ENCODE results near the gene ZNF213.
"Not testable (repeated sequence)": the region's sequence is repeated elsewhere in the genome, so short reads cannot be mapped to it uniquely, and the experiment has no call there.

The ZNF213 gene

DNA sequence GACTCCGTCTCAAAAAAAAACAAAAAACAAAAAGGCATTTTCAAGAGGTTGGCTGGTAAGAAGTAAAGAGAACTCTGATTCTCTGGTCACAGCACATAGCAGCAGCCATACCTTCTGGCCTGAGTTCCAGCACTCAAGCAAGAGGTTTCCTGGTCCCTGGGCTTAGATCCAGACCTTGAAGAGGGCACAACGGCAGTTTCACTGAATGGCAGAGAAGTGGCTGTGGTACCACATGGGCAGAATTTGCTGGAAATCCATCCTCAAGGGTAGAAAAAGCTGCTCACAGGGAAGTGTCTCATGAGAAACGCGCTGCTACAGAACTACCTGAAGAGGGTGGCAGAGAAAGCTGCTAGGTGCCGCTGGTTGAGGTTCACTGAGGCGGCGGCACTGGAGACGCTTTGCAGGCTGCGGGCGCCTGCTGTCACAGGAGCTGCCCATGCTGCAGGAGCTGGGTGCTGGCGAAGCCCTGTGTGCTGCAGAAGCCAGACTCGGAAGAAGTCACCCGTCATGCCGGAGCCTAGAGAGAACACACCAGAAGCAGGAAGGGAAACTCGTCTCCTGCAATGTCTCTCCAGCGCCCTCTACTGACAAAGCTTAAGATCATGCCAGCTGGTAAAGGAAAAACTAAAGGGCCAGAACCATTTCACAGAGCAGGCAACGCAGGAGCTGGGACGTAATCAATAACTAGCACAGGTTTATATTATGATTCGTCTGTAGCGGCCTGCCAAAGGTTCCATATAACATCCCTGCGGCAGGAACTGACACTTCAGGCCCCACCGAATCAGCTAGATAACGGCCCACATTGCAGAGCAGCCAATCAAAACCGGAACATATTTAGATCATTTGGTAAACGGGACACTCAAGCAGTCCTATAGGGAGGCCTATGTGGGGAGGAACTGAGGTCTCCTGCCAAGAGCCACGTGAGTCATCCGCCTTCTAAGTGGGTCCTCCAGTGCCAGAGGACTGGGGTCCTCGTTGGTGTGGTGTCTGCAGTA lies 5.4 kb upstream of the ZNF213 start:
- DNase-seq (ENCODE audit: low spot score), result peak; percentile 56

DNA sequence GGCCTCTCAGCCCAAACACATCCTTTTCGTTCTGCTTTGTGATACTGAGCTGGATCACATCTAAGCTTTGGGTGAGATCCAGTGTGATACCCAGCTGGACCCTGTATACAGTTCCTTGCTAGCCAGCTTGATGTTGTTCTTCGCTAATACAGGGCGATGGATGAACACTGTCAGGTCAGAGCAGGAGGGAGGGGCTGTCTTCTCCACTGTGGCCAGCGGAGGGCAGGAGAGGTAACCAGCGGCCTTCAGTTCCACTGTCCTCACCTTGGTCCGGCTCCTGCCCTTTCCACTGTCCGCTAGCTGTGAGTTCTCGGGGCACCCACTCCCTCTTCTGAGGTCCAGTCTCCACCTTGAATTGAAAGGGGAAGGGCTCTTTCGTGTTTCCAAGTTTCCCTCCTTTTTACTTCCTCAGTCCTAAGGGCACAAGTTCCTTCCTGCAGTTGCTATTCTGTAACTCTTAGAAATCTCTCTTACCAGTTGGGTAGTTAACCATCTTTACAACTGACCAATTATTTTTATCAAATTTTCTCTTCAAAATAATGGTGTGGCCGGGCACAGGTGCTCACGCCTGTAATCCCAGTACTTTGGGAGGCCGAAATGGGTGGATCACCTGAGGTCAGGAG lies 3.0 kb upstream of the ZNF213 start:
- no peak for DNase-seq (ENCODE audit: low spot score)

DNA sequence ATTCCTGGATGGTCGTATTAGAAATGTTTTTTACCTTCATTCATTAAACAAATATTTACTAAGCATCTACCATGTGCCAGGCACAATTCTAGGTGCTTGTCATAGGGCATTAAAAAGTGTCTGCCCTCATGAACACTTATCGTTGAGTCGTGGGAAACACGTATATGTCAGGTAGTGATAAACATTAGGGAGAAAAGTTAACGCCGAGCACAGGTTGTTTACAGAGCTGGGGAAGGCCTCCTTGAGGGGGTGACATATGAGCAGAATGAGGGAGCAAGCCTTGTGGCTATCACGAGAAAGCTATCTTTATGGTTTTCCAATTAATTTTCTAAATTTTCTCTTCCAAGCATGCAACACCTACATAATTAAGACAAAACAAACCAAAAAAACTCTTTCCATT lies 985 bp upstream of the ZNF213 start:
- no peak for DNase-seq (ENCODE audit: low spot score)

DNA sequence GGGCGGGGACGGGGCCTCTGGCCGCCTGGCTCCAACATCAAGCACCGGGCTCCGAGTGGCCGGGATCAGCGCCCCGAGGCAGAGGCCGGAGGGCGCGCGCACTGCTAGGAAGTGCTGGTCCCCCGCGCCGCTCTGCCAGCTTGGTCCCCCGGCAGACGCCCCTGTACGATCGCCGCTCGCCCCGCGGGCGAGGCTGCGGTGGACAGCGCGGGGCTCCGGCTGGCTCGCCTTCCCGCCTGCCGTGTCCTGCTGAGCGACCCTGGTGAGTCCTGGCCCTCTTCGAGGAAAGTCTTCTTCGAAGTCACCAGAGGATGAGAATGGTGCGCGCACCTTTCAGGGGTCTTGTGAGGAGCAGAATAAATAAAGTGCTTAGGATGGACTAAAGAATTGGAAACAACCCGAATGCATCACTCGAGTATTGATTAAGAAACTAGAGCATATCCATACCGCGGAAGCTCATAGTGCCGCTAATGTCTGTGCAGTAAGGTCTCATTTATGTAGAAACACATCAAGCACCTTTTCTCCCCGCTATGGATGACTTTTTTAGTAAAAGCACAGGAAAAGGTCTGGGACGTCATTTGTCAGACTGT lies 392 bp downstream of the ZNF213 start:
- no peak for DNase-seq (ENCODE audit: low spot score)

DNA sequence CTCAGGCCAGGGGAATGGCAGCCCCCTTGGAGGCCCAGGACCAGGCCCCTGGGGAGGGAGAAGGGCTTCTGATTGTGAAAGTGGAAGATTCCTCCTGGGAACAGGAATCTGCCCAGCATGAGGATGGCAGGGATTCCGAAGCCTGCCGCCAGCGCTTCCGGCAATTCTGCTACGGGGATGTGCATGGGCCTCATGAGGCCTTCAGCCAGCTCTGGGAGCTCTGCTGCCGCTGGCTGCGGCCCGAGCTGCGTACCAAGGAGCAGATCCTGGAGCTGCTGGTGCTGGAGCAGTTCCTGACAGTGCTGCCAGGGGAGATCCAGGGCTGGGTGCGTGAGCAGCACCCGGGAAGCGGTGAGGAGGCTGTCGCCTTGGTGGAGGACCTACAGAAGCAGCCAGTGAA lies 2.4 kb downstream of the ZNF213 start:
- no peak for DNase-seq (ENCODE audit: low spot score)

DNA sequence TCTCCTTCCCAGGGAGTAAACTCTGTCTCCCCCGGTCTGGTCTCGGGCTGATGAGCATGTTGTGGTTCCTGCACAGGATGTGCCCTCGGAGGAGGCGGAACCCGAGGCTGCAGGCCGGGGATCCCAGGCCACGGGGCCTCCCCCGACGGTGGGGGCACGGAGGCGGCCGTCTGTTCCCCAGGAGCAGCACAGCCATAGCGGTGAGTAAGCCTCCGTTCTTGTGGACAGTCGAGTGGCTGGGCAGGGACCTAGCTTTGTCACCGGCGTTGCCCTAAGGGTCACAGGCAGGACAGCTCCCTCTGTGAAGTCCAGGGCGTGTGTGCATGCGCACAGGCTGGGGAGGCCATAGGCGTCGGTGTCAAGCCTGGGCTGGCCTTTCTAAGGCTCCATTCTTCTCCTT lies 3.5 kb downstream of the ZNF213 start:
- no peak for DNase-seq (ENCODE audit: low spot score)

DNA sequence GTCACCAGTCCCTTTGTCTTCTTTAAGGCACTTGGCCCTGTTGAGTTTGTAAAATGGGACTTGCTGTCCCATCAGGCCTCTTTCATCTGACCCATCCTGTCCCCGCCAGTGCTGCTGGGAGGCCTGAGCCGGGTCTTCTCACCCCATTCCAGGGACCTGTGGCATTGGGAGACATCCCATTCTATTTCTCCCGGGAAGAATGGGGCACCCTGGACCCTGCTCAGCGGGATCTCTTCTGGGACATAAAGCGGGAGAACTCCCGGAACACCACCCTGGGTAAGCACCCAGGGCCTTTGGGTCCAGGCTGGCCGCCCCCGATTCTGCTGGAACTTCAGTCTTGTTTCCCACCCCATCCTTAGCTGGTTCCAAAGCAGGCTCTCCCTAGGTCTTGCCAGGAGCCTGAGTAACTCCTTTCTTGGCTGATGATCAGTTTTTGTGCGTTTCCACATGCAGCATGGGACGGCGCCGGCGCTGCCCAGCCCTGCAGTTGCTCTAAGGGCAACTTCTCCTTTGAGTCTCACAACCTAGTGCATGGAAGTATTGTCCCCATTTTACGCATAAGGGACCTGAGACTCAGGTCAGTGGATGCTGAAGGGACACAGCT lies 4.1 kb downstream of the ZNF213 start:
- no peak for DNase-seq (ENCODE audit: low spot score)

DNA sequence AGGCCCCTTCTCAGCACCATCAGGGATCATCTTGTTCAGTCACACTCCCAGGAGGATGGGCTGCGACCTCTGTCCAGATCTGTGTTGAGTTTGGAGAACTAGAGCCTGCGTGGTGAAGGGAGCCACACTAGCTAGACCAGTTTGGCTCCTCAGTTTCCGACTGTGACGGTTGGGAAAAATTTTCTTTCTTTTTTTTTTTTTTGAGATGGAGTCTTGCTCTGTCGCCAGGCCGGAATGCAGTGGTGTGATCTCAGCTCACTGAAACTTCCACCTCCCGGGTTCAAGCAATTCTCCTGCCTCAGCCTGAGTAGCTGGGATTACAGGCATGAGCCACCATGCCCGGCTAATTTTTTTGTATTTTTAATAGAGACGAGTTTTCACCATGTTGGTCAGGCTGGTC lies 4.7 kb downstream of the ZNF213 start:
- not testable (repeated sequence) for DNase-seq (ENCODE audit: low spot score)

DNA sequence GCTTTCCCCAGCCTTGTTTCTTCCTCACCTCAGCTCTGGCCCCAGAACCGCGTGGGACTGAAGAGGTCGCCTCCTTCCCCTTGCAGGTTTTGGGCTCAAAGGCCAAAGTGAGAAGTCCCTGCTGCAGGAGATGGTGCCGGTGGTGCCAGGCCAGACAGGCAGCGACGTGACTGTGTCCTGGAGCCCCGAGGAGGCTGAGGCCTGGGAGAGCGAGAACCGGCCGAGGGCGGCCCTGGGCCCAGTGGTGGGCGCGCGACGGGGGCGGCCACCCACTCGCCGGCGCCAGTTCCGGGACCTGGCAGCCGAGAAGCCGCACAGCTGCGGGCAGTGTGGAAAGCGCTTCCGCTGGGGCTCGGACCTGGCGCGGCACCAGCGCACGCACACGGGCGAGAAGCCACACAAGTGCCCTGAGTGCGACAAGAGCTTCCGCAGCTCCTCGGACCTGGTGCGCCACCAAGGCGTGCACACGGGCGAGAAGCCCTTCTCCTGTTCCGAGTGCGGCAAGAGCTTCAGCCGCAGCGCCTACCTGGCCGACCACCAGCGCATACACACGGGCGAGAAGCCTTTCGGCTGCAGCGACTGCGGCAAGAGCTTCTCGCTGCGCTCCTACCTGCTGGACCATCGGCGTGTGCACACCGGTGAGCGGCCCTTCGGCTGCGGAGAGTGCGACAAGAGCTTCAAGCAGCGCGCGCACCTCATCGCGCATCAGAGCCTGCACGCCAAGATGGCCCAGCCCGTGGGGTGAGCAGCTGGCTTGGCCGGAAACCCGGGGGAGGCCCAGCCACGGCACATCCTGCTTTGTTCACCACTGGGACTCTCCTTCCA lies 6.0 kb downstream of the ZNF213 start:
- DNase-seq (ENCODE audit: low spot score), result no peak

DNA sequence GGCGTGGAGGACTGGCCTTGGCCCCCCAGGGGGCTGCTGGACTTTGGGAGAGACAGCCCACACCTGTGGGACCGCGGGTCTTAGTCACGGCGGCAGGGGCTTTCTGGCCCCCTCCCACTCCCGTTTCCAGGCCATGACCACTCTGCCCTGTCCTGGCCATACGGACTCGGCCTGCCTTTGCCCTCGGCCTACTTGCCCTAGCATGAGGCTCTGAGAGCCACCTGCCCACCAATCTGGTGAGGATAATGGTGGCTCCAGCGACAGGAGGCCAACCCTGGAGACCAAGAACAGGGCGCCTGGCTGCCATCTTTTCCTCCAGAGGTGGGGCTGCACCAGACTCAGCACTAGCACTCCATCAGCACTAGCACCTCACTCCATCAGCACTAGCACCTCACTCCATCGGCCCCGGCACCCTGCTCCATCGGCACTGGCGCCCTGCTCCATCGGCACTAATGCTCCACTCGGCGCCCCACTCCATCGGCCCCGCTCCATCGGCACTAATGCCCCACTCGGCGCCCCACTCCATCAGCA lies 7.0 kb downstream of the ZNF213 start:
- no peak for DNase-seq (ENCODE audit: low spot score)

DNA sequence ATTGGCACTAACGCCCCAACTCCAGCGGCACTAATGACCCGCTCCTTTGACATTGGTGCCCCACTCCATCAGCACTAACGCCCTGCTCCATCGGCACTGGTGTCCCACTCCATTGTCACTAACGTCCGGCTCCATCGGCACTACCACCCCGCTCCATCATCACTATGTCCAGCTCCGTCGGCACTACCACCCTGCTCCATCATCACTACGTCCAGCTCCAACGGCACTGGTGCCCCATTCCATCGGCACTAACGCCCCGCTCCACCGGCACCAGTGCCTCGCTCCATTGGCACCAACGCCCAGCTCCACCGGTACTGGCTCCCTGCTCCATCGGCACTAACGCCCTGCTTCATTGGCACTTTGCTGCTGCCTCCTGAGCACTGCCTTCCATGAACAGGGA lies 7.5 kb downstream of the ZNF213 start:
- no peak for DNase-seq (ENCODE audit: low spot score)

DNA sequence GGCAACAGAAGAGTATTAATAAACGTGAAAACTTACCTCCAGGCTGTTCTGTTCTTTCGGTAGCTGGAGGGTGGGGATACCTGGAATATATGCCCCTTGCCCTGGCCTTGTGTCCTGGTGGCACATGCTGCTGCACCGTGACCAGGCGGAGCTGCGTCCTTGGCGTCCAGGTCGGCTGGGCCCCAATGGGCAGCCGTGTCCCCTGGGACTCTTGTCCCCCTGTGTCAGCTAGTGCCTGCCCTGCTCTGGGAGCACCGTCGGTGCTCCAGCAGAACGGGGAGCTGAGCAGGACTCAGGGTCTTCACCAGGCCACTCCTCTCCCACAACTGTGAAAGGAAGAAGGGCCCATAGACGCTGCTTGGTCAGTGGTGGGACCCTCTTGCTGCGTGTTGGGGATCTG lies 7.9 kb downstream of the ZNF213 start:
- no peak for DNase-seq (ENCODE audit: low spot score)

DNA sequence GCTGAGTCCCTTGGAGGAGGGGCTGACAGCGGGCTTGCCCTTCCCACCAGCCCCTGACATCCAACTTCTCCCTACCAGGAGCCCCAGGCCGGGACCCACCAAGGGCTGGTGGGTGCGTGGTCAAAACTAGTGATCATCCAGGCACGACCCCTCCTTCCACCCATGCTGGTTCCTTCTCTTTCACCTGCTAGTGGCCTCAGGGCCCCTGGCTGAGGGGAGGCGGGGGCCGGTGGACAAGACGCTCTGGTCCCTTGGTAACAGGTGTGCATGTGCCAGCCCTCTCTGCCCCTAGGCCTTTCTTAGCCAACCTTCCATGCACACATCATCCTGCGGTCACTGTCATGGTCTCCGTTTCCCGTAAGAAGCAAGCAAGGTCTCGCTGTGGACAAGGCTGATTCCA lies 8.4 kb downstream of the ZNF213 start:
- DNase-seq (ENCODE audit: low spot score), result no peak

DNA sequence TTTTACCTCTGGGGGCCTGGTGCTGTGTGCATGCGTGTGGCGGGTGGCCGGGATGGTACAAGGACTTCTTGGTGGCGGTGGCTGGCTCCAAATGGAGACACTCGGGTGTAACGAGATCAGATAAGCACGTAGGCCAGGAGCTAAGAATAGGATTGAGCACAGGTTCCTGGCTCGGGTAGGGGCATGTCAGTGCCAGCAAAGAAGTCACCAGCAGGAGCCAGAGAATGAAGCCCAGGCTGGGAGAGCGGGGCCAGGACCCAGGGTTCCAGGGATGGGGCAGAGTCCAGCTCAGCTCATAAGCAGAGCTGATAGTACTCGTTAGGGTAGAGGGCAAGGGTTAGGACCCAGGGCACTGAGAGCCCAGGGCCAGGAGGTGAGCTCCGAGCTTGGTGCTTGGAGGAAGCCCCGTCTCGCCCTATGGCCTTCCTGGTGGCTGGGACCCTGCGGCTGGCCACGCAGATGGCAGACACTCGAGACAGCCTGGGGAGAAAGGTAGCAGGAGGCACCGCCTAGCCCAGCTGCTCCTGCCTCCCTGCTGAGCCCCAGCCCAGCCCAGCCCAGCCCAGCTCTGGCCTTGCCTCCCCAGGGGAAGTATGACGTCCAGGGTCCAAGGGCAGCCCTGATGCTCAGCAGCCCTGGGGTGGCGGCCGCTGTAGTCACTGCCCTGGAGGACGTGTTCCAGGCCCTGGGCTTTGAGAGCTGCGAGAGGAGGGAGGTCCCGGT lies 8.9 kb downstream of the ZNF213 start:
- DNase-seq (ENCODE audit: low spot score), result no peak

DNA sequence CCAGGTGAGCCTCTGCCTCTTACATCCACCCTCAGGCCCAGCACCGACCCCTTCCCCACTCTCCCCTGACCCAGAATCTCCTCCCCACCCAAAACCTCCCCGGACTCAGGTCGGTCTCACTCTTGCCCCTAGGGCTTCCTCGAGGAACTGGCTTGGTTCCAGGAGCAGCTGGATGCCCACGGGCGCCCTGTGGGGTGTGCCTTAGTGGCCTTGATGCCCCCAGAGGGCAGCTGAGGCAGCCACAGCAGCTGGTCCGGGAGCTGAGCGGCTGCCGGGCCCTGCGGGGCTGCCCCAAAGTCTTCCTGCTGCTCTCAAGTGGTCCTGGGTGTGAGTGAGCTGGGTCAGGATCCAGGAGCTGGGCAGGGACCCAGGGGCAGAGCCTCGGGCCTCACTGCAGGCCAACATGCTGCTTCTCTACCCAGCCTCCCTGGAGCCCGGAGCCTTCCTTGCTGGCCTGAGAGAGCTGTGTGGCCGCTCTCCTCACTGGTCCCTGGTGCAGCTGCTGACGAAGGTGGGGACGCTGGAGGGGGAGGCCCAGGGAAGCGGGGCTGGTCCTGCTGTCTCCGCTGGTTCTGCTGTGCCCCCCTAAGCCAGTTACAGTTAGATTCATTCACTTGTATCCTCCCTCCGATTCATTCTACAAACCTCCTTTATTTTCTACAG lies 9.6 kb downstream of the ZNF213 start:
- no peak for DNase-seq (ENCODE audit: low spot score)

DNA sequence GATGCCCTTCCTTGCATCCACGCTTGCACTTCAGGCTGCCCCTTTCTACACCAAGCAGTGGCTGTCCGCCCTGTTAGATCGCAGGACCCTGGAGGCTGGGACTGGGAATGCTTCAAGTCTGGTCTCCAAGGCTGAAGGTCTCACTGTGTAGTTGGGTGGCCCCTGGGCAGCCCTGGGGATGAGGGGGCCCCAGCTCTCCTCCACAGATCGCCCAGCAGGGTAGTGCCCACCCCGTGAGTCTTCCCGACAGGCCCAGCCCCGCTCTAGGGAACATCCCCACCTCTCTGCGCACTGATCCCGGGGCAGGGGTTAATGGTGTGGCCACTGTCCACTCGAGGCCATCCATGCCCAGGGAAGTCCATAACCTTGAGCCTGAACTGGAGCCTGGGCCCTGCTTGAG lies 10.3 kb downstream of the ZNF213 start:
- DNase-seq (ENCODE audit: low spot score), result no peak

DNA sequence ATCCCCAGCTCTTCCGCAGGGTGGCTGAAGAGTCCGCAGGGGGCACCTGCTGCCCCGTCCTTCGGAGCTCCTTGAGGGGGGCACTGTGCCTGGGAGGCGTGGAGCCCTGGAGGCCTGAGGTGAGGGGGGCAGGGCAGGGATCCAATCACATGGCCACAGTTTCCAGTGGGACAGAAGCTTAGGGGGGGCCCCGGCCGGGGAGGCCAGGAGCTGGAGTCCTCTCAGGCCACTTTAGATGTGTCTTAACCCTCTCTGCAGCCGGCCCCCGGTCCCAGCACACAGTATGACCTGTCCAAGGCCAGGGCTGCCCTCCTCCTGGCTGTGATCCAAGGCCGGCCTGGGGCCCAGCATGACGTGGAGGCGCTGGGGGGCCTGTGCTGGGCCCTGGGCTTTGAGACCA lies 10.8 kb downstream of the ZNF213 start:
- no peak for DNase-seq (ENCODE audit: low spot score)

DNA sequence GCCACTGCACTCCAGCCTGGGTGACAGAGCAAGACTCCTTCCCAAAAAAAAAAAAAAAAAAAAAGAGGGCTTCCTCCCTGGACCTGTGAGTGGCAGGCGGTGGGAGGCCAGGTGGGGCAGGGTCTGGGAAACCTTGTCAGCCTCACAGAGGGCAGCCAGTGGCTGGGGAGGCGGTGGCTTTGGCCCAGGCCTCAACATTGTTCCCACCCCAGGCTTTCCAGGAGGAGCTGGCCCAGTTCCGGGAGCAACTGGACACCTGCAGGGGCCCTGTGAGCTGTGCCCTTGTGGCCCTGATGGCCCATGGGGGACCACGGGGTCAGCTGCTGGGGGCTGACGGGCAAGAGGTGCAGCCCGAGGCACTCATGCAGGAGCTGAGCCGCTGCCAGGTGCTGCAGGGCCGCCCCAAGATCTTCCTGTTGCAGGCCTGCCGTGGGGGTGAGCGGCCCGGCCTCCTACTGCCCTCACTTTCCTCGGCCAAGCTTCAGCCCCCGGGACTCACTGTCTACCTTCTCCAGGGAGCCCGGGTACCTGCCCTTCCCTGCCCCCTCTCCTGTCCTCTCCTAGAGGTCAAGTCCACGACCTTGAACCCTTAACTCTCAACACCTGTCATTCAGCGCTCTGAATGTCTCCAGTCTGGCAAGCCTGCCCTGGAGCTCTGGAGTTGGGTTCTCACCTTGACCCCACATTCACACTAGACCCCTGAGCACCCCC lies 12.4 kb downstream of the ZNF213 start:
- no peak for DNase-seq (ENCODE audit: low spot score)

DNA sequence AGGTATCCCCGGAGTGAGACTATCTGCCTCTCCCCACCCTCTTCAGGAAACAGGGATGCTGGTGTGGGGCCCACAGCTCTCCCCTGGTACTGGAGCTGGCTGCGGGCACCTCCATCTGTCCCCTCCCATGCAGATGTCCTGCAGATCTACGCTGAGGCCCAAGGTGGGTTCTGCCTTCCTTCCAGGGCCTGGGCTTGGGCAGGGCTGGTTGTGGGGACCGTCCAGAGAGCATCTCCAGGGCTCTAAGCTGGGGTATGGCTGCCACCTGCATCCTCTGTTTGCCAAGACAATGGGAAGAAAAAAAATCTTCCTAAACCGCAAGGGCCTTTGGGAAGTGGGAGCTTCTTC lies 12.9 kb downstream of the ZNF213 start:
- DNase-seq (ENCODE audit: low spot score), result no peak

Data from AG08396 (cell line).